Astrocyte (in vitro differentiated cells and primary cell): ENCODE results near the gene NDUFA8.

Experiments used
- CTCF ChIP-seq: IDR thresholded peaks from 2 replicates; pipeline ENCODE4 v1.5.1; 2011; ENCODE audit warnings: low read depth, mild to moderate bottlenecking, inconsistent platforms, low read length, moderate library complexity; ENCODE audit not compliant: insufficient read depth
- EZH2 ChIP-seq: IDR thresholded peaks from 2 replicates; pipeline ENCODE4 v1.6.1; 2012; ENCODE audit warnings: mild to moderate bottlenecking, low read length, inconsistent platforms; ENCODE audit not compliant: insufficient read depth

GRCh38 chr9:122100756-122101155 is 58.8 kb downstream of the NDUFA8 start:
- no peak for TF ChIP-seq CTCF
- TF ChIP-seq EZH2, result no peak
